PC-3 (cell line): ENCODE measurements around the gene SLC26A11.

Experiments
- EZH2 ChIP-seq: fragments of 300-600 bp; sonication (generic); IDR thresholded peaks from one replicate; pipeline ENCODE4 v1.6.1; 2017; ENCODE audit warnings: antibody characterized with exemption, mild to moderate bottlenecking, low read length; ENCODE audit not compliant: unreplicated experiment
- EZH2phosphoT487 ChIP-seq: fragments of 300-600 bp; sonication (generic); IDR thresholded peaks from 2 replicates; pipeline ENCODE4 v1.6.1; 2018; ENCODE audit warnings: mild to moderate bottlenecking, antibody characterized with exemption, low read length, borderline replicate concordance
- TF ChIP-seq, protein P1 (sequence below): fragments of 300-600 bp; sonication (generic); conservative IDR thresholded peaks from 2 replicates; pipeline ENCODE4 v1.5.1; 2017; ENCODE audit warnings: antibody characterized with exemption, low read depth, mild to moderate bottlenecking, low read length

GRCh38 chr17:80202197-80202596 is 18.0 kb upstream of the SLC26A11 start:
- TF ChIP-seq, protein P1, sequence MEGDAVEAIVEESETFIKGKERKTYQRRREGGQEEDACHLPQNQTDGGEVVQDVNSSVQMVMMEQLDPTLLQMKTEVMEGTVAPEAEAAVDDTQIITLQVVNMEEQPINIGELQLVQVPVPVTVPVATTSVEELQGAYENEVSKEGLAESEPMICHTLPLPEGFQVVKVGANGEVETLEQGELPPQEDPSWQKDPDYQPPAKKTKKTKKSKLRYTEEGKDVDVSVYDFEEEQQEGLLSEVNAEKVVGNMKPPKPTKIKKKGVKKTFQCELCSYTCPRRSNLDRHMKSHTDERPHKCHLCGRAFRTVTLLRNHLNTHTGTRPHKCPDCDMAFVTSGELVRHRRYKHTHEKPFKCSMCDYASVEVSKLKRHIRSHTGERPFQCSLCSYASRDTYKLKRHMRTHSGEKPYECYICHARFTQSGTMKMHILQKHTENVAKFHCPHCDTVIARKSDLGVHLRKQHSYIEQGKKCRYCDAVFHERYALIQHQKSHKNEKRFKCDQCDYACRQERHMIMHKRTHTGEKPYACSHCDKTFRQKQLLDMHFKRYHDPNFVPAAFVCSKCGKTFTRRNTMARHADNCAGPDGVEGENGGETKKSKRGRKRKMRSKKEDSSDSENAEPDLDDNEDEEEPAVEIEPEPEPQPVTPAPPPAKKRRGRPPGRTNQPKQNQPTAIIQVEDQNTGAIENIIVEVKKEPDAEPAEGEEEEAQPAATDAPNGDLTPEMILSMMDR: no peak
- TF ChIP-seq EZH2 (no peak), EZH2phosphoT487 (no peak)
